DMS153 (cell line): ENCODE results near the gene GCC1.

Experiments
- DNase-seq: peaks from one replicate; lab custom pipeline; 2025; lab: John Stamatoyannopoulos, UW

The GCC1 gene

DNA sequence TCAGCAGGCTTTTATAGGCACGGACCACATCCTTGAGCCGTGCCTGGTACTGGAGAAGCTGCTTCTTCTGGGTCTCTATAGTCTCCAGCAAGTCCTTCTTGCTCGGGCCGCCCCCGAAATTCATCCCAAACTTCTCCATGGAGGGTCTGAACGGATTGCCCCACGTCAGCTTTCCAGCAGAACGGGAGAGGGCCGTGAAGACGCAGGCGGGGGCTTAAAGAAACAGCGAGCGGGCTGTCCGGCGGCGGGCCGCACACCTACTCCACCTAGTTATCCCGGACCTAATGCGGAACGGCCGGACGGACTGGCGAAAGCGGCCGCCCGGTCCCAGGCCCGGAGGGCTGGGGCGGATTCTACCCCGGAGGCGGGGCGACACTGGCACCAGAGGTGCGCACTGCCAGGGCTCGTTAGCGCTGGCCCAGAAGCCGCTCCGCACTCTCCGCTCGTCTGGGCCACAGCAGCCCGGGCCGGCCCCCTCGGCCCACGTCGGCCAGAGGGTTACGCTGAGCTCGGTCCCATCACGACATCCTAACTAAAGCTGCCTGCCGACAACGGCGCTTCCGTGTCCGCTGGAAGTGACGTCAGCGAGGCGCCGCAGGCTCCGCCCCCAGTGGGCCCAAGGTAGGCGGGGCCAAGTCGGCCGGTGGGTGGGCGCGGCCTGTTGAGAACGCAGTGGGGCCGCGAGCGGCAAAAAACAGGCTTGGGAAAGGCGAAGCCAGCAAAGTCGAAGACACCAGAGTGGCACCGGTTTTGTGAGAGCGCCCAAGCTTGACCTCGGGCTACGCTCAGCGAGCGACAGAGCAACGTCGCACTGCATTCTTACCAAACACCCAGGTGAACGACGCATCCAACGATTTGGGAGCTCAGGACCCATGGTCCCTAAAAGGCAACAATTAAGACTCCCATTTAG is at the start of gene GCC1:
TSS of gene GCC1 (minus strand) at position 553 of the 910 bp plus-strand sequence. CDS start at position 139, 414 bp downstream.
- peak; percentile 55 for DNase-seq

DNA sequence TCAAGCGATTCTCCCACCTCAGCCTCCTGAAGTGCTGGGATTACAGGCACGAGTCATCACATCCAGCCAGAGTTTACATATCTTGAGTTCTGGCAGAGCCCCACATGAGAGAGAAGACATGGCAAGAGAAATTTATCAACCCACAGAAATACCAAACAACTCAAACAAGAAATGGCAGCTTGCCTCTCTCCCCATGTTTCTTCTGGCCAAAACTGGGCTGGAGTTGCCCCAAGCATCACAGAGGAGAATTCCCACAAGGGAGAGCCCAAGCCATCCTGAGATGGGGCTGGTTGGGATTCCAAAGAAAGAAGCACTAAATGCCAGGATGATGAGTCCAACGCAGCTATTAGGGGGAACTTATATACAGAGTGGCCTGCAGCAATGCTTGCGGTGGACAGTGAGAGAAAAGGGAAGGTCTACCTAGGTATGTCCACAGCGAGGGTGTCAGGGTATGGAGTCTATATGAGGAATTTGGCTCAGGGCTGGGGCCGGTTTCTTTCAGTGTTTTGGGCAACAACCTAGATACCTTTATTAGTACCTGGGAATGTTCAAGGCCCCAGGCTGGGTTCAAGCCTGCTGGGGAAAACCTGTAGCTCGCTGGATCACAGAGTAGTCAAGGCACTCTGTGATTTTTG is 47.0 kb upstream of the GCC1 start:
- DNase-seq: no peak

DNA sequence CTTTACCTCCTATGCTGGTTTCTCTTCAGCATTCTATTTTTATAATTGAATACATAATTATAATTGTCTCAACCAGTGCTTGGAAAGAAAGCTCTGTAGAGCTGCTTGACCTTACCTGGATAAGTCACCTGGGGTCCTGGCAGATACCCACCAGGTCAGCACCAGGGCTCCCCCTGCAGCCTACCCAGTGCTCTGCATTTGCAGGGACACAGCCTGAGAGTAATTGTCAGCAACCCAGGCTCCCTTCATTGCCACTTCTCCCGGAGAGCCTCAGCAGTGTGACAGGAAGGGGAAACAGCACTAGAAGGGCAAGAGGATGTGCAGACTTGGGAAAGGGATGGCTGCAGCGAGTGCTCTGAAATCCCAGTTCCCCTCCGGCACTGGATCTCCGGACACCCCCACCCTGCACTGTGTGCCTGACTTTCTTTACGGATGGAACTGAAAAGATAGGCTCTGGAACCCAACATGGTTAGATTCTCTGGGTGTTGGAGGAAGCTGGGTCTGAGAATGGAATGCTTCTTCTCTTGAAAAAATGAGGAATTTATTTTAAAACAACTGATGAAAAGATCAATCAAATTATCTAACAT is 44.0 kb upstream of the GCC1 start:
- peak; percentile 12 for DNase-seq

GRCh38 chr7:127628445-127628844 is 43.0 kb upstream of the GCC1 start:
- DNase-seq: no peak

DNA sequence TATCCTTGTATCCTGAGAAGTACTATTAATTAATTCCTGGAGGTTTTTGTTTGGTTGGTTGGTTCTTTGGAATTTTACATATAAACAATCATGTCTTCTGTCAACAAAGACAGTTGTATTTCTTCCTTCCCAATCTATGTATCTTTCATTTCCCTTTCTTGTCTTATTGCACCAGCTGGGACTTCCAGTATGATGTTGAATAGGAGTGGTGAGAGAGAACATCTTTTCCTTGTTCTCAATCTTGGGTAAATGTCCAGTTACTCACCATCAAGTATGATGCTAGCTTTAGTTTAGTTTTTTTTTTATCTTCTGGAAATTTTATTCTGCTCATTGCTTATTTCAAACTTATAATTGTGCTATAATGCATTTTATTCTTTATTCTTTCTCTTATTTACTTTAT is 39.9 kb upstream of the GCC1 start:
- DNase-seq: no peak

DNA sequence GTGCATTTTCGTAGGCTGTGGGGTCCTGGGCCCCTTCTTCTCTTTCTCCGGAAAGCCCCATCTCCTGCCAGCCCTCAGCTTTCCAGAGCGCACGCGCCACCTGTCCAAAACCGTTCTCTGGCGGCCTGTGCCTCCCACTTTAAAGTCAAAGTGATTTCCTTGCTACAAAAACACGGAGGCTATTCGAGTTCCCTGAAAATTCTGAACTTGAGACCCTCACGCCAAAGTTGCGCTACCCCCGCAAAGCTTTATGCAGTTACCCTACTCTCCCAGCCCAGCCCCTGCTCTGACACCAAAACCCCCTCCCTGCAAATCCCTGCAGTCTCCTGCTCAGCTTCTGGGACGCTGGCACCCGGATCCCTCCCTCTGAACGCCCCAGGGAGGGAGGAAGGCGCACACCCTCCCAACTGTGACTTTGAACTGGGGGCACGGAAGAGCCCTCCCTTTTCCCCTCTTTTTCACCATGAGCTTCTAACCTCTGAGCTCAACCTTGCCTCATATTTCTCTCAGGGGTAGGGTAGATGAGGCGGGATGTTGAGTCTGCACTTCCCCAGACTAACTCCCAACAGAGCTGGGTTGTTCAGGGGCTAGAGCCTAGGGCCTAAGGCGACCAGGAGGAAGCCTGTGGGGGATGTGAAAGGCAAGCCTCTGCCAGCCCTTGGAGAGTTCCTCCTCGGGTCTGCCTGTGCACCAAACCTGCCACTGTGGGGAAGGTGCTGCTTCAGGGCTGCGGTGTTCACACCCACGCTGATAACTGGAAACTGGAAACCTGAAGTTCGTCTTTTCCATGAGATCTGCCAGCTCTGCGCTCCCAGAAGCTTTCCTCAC is 35.2 kb upstream of the GCC1 start:
- DNase-seq: no peak

DNA sequence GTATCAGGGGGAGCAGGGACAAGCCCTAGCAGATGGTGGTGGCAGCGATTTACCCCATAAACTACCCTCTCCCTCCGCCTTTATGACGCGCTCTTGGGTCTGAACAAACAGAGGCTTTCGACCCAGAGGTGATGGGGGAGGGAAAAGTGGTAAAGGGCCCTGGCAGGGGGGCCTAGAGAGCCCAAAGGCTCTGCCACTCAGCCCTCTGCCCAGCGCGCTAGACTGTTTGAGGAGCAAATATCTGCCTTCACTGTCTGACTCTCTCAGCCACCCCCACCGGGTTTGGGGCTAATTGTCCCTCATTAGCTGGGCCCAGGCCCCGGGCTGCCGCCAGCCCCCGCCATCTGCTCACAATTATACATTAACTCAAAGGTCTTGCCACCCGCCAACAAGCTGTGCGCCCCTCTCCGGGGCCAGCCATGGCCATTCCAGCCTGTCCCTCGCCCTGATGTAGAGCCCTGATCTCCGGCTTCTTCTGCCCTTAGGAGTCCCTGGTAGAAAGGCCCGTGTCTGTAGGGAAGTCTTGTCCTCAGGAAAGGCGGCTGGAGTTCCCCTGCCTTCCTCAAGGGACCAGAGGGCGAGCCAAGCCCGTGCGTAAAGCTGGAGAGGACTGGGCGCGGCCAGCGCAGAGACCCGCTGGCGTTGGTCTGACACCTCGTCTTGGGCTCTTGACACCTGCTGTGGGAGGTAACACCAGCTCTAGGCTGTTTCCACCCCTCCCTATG is 34.4 kb upstream of the GCC1 start:
- no peak for DNase-seq

DNA sequence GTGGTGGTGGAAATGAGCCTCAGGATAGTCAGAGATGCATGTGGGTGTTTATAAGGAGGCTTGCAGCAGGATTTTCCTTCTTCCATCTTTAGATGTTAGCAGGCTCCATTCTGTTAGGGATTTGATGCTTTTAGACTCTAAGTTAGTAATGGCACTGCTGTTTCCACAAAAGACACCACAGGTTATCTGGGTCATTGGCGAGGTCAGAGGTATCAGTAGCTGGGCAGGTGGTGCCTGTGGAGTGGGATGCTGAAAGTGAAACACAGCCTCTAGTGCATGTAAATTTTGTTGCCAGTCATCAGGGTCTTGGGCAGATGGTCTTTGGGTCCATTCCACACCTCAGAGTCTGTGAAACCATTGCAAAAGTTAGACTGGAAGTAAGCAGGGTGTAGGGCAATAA is 33.4 kb upstream of the GCC1 start:
- no peak for DNase-seq

- no peak for DNase-seq
Measured at GRCh38 chr7:127618042-127618441, 32.6 kb upstream of the GCC1 start, which contains the start of gene PAX4. Gene PAX4, minus strand, starts transcription at chr7:127618142. Its CDS starts 2,214 bp downstream, at chr7:127615928.

- DNase-seq: no peak
Measured at GRCh38 chr7:127616724-127617123, 31.3 kb upstream of the GCC1 start.

DNA sequence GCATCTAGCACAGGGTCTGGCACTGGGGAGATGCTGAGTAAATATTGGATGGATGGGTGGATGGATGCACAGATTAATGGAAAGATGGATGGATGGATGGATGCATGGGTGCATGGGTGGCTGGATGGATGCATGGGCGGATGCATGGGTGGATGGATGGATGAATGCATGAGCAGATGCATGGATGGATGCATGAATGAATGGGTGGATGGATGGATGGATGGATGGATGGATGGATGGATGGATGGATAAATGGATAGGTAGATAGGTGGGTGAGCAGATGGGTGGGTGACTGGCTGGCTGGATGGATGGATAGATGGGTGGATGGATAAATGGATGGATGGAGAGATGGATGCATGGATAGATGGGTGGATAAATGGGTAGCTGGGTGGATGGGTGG is 26.9 kb upstream of the GCC1 start:
- DNase-seq: no peak

DNA sequence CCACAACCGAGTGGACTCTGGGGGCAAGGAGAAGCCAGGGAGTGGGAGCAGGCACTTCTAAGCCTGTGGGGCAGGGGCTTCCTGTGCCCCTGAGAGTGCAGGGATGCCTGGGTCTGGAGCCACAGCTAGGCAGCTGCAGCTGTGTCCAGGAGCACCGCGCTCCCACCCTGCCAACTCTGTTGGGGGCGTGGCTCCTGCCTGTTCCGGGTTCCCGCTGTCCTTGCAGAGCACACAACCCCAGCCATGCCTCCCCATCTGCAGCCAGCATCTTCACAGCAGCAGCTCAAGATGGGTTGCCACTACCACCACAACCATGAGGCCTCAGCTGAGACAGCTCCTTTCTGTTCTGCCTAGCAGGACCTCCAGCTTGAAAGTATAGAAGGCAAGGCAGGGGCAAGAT is 23.9 kb upstream of the GCC1 start:
- no peak for DNase-seq

DNA sequence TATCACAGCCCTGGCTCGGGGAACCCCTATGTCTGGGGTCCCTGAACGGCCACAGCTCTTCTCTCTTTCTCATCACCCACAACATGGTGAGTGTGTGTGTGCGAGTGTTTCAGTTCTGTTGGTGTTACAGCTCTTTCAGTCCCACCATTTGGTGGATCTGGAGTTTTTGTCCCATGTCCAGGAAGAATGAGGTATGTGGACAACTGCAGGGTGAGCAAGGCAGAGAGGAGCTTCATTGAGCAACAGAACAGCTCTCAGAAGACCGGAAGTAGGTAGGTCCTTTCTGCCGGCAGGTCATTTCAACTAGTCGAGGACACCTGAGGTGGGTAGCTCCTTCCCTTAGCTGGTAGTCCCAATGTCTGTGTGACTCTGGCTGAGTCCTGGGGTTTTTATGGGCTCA is 23.1 kb upstream of the GCC1 start:
- no peak for DNase-seq

GRCh38 chr7:127600885-127601284 is 15.5 kb upstream of the GCC1 start:
- no peak for DNase-seq

DNA sequence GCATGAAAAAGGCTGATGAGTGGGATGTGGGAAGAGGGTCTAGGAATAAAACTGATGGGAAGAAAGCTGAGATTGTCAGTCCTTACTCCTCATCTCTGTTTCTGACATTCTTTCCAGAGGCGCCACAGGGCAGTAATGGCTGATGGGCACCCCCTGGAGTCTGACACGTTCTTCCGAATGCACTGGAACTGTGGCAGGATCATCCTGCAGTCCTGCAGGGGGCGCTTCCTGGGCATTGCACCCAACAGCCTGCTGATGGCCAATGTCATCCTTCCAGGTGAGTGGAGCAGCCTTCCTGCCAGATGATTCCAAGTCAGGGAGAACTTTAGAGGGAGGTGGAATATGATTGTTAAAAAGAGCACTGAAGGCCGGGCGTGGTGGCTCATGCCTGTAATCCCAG is 12.9 kb upstream of the GCC1 start:
- DNase-seq: no peak

DNA sequence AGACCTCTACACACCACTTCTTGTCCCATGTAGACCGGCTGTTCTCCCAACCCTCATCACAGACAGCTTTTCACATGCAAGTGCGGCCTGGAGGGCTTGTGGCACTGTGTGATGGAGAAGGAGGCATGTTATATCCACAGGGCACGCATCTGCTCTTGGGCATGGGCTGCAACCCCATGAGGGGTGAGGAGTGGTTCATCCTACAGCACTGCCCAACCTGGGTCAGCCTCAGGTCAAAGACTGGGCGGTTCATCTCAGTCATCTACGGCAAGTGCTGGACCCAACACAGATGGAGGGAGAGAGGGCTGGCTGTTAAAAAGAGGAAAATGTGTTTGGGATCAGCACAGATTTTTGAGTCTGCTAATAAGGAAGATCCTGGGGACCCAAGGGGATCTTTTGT is 10.3 kb upstream of the GCC1 start:
- DNase-seq: no peak

GRCh38 chr7:127594490-127594889 is 9.1 kb upstream of the GCC1 start:
- no peak for DNase-seq

GRCh38 chr7:127592550-127592949 is 7.2 kb upstream of the GCC1 start:
- no peak for DNase-seq

- DNase-seq: no peak
Measured at GRCh38 chr7:127591591-127591990, 6.2 kb upstream of the GCC1 start.

GRCh38 chr7:127591189-127591588 is 5.8 kb upstream of the GCC1 start:
- no peak for DNase-seq

- DNase-seq: no peak
Measured at GRCh38 chr7:127589896-127590295, 4.5 kb upstream of the GCC1 start.
